HG03558 (cell line): ENCODE data around the gene FAHD2A.
"Not testable (repeated sequence)": the region's sequence is repeated elsewhere in the genome, so short reads cannot be mapped to it uniquely, and the experiment has no call there.

Experiments
- ATAC-seq: cut with Tn5 transposase; IDR thresholded peaks from one replicate; pipeline ENCODE4 v1.9.1; 2021; ENCODE audit warnings: moderate number of reproducible peaks; ENCODE audit not compliant: unreplicated experiment; ENCODE audit errors: extremely low read depth

The FAHD2A gene

GRCh38 chr2:95375532-95376150 lies 26.9 kb upstream of the FAHD2A start:
- no peak for ATAC-seq

- no peak for ATAC-seq
Observed at GRCh38 chr2:95376311-95377215, 25.9 kb upstream of the FAHD2A start.

GRCh38 chr2:95377216-95378123 lies 25.0 kb upstream of the FAHD2A start:
- ATAC-seq = no peak

DNA sequence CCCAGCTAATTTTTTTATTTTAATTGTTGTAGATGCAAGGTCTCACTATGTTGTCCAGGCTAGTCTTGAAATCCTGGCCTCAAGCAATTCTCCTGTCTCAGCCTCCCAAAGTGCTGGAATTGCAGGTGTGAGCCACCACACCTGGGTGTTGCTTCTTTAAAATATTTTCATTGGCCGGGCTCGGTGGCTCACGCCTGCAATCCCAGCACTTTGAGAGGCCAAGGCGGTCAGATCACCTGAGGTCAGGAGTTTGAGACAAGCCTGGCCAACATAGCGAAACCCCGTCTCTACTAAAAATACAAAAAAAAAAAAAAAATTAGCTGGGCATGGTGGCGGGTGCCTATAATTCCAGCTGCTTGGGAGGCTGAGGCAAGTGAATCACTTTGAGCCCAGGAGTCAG lies 24.2 kb upstream of the FAHD2A start:
- not testable (repeated sequence) for ATAC-seq

DNA sequence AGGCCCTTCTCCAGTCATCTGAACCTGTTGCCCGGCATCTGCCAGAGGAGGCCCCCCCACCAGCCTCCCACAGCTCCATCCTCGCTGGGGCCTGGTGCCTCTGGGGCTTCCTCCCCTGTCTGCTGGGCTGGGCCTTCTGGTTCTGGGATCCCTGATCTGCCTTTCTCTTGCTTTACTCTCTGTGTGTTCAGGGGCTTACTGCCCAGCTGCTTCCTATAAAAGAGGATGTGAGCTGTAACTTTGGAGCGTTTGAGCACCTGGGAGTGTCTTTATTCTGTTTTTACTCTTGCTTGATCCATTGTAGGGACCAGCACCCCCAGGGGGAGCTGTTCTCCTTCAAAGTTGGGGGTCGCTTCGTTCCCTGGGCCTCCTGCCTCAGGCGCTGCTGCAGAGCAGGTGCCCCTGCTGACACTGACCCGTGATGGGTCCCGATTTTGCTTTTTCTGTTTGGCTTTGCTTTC lies 23.1 kb upstream of the FAHD2A start:
- no peak for ATAC-seq

DNA sequence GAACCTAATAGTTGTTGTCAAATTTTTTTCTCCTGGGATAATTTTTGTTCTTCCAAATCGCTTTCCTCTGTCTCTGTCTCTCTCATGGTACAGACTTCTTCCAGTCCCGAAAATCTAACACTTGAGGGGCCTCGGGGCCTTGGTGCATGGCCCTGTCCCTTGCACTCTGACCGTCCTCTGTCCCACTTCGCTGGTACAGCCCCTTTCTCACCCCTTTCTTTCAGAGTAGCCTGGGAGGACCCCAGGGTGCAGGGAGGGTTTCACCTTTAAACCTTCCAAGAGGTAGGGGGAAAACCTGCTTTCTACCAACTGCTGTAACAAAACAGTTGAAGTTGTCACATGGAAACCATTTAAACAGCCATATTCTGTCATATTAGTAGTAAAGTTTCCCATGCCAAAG lies 22.2 kb upstream of the FAHD2A start:
- no peak for ATAC-seq

DNA sequence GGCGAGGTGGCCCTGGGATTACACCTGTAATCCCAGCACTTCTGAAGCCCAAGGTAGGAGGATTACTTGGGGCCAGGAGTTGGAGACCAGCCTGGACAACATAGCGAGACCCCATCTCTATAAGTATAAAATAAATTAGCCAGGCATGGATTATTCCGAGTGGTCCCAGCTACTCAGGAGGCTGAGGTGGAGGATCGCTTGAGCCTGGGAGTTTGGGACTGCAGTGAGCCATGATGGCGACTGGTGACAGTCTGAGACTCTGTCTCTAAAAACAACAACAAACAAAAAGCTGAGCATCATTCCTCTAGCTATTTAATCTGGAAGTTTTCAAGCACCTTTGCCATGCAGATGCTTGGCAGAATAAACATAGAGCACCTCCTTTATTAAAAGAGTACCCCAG lies 21.8 kb upstream of the FAHD2A start:
- ATAC-seq = no peak

- no peak for ATAC-seq
Observed at GRCh38 chr2:95381212-95382191, 21.0 kb upstream of the FAHD2A start.

DNA sequence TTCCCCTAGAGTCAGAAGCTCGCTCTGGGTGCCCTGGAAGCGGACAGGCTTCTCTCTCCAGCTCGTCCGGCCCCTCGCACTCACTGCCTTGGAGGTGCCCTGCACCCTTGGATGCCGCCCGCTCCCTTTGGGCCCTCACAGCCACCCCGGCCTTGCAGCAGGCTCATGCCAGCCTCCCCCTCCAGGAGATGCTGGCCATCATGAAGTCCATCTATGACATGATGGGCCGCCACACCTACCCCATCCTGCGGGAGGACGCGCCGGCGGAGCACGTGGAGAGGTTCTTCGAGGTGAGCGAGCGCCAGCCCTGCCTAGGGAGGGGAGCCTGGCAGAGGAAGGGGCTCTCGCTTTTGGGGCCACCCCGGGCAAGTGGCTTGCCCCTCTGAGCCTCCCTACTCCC lies 20.3 kb upstream of the FAHD2A start:
- ATAC-seq = no peak

- ATAC-seq = no peak
Observed at GRCh38 chr2:95382686-95383634, 19.5 kb upstream of the FAHD2A start.

GRCh38 chr2:95383635-95384027 lies 18.9 kb upstream of the FAHD2A start:
- no peak for ATAC-seq

DNA sequence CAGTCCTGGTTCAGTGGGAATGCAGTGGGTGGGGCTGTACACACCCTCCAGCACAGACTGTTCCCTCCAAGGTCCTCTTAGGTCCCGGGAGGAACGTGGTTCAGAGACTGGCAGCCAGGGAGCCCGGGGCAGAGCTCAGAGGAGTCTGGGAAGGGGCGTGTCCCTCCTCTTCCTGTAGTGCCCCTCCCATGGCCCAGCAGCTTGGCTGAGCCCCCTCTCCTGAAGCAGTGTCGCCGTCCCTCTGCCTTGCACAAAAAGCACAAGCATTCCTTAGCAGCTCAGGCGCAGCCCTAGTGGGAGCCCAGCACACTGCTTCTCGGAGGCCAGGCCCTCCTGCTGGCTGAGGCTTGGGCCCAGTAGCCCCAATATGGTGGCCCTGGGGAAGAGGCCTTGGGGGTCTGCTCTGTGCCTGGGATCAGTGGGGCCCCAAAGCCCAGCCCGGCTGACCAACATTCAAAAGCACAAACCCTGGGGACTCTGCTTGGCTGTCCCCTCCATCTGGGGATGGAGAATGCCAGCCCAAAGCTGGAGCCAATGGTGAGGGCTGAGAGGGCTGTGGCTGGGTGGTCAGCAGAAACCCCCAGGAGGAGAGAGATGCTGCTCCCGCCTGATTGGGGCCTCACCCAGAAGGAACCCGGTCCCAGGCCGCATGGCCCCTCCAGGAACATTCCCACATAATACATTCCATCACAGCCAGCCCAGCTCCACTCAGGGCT lies 17.5 kb upstream of the FAHD2A start:
- no peak for ATAC-seq

DNA sequence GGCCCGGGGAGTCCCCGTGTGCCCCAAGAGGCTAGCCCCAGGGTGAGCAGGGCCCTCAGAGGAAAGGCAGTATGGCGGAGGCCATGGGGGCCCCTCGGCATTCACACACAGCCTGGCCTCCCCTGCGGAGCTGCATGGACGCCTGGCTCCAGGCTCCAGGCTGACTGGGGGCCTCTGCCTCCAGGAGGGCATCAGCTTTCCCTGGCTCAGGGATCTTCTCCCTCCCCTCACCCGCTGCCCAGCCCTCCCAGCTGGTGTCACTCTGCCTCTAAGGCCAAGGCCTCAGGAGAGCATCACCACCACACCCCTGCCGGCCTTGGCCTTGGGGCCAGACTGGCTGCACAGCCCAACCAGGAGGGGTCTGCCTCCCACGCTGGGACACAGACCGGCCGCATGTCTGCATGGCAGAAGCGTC lies 16.9 kb upstream of the FAHD2A start:
- no peak for ATAC-seq

DNA sequence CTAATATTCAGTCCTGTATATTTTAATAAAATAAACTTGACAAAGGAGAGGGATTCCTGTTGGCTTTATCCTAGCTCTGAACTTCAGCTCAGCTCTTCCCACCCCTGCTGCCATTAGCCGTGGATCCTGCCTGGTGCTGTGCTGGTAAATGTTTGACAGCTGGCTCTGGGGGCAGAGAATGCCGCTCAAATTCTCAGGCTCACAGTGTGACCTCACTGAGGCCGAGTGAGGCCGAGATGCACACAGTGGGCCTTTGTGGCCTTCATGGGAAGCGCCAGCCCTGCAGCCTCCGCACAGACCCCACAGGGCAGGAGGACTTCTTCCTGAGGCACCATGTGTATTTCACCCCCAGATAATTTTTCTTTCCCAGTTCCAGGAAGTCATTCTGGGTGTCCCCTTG lies 16.5 kb upstream of the FAHD2A start:
- no peak for ATAC-seq

DNA sequence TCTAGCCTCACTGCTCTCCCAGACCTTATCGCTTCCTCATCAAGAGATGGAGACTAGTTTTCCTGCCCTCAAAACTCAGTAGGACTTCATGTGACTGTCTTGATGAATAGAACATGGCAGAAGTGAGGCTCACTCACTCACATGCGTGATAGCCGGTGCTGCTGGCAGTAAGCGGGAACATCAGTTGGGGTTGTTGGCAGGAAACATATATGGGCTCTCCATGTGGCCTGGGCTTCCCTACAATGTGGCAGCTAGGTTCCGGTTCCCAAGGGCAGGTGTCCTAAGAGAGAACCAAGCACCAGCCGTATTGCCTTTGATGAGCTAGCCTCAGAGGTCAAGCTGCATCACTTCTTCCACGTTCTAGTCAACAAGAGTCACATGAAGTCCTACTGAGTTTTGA lies 15.2 kb upstream of the FAHD2A start:
- no peak for ATAC-seq

- no peak for ATAC-seq
Observed at GRCh38 chr2:95388091-95388692, 14.3 kb upstream of the FAHD2A start.

DNA sequence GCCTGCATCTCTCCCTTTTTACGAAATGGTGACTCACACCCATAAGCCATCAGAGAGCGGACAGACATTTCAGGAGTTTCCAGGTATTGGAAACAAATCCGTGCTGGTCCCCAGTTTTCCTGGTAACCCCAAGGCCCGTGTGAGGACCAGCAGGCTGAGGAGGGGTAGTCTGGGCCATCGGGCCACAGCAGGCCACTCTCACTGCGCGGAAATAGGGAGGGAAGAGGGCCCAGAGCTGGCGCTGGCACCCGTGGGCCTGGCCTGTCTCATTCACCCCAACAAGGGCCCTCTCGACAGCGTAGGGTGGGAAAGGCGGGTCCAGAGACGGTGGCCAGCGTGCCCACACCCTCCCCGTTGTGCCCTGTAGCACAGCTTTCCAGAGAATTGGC lies 13.7 kb upstream of the FAHD2A start:
- no peak for ATAC-seq
